HepG2 (cell line): ENCODE measurements around the gene FAM124B. TPM values are rescaled to one million over a fixed set of nuclear protein-coding genes. Genes with fewer than 3 reads are reported as not detected.

Experiments used
- ATAC-seq: fragments of 200-7000 bp; cut with Tn5 transposase; 3 replicates; pipeline ENCODE4 v1.9.1; 2020; ENCODE audit warnings: mild to moderate bottlenecking, moderate library complexity
- BruUV-seq: library from RNA; stranded (reverse); fragments of 400-500 nt; replicated peaks from 2 replicates; lab custom pipeline; 2021; lab: Mats Ljungman, UMichigan
- CTCF ChIA-PET: fragments of 300-600 bp; formaldehyde crosslinking; extraction: SDS; loops from one replicate; lab custom pipeline; 2021; ENCODE audit warnings: low total read pairs, inconsistent platforms, low intra/inter-chr PET ratio; lab: Yijun Ruan, JAX
- POLR2A ChIA-PET: fragments of 350-600 bp; sonication (Branson Sonifier 250); formaldehyde crosslinking; loops from one replicate; lab custom pipeline; 2020; ENCODE audit warnings: antibody characterized with exemption, inconsistent platforms; lab: Yijun Ruan, JAX
- DNase-seq: peaks from one replicate; pipeline ENCODE4 v3.0.0-alpha.2; 2015; ENCODE audit warnings: low spot score
- FAIRE-seq: peaks from 3 replicates; lab custom pipeline; 2011; peaks lifted over from hg19 to GRCh38; lab: Jason Lieb, UNC
- H2AFZ ChIP-seq: one replicate; pipeline ENCODE4 v1.6.1; 2011; ENCODE audit warnings: low read length, inconsistent platforms
- H3K27ac ChIP-seq: fragments of 300-600 bp; 3 replicates; pipeline ENCODE4 v1.8.0; 2011; ENCODE audit warnings: mixed run types, mild to moderate bottlenecking, mixed read lengths, low read length, inconsistent platforms; ENCODE audit not compliant: insufficient read depth; ENCODE audit errors: extremely low read length
- H3K27me3 ChIP-seq, 2 experiments: fragments of 200-600 bp in 1 of 2; 2 replicates in 1 of 2; 3 replicates in 1 of 2; pipeline versions ENCODE4 v1.6.0 to v1.8.0; 2011; ENCODE audit warnings: low read length in 2 of 2, mild to moderate bottlenecking in 2 of 2, moderate library complexity in 2 of 2, inconsistent platforms in 1 of 2; ENCODE audit not compliant: insufficient read depth in 2 of 2, control insufficient read depth in 1 of 2
- H3K36me3 ChIP-seq, 2 experiments: fragments of 200-600 bp in 1 of 2; replicated peaks in 1 of 2; 2 replicates in 1 of 2; 3 replicates in 1 of 2; pipeline versions ENCODE4 v1.5.1 to v1.8.0; 2011; ENCODE audit warnings: low read length in 2 of 2, inconsistent platforms in 1 of 2; ENCODE audit not compliant: insufficient read depth in 2 of 2, control insufficient read depth in 1 of 2
- H3K4me1 ChIP-seq: 2 replicates; pipeline ENCODE4 v1.5.1; 2012; ENCODE audit warnings: low read length, inconsistent platforms; ENCODE audit not compliant: insufficient read depth
- H3K4me2 ChIP-seq: 2 replicates; pipeline ENCODE4 v1.6.0; 2011; ENCODE audit warnings: low read depth, low read length, inconsistent platforms
- H3K4me3 ChIP-seq, 3 experiments: fragments of 200-600 bp in 1 of 3; sonication (generic), shearing (Covaris generic) in 1 of 3; replicated peaks in 1 of 3; 2 replicates each; pipeline ENCODE4 v1.5.1; 2011 to 2016; ENCODE audit warnings: low read length in 3 of 3, inconsistent platforms in 2 of 3, low read depth in 2 of 3, mild to moderate bottlenecking in 2 of 3, control low read depth in 1 of 3, mixed read lengths in 1 of 3; ENCODE audit not compliant: insufficient read depth in 1 of 3
- H3K79me2 ChIP-seq: one replicate; pipeline ENCODE4 v1.6.1; 2011; ENCODE audit warnings: low read length, inconsistent platforms; ENCODE audit not compliant: insufficient read depth
- H3K9ac ChIP-seq: 2 replicates; pipeline ENCODE4 v1.6.0; 2011; ENCODE audit warnings: mild to moderate bottlenecking, low read depth, low read length, inconsistent platforms; ENCODE audit not compliant: insufficient read depth
- H3K9me3 ChIP-seq: 2 replicates; pipeline ENCODE4 v1.5.1; 2012; ENCODE audit warnings: mild to moderate bottlenecking, low read length
- H4K20me1 ChIP-seq: 2 replicates; pipeline ENCODE4 v1.6.0; 2011; ENCODE audit warnings: inconsistent platforms, mild to moderate bottlenecking, low read length, moderate library complexity; ENCODE audit not compliant: insufficient read depth
- BCL6 ChIP-seq: IDR thresholded peaks from 2 replicates; pipeline ENCODE4 v1.6.1; 2016; ENCODE audit warnings: missing genetic modification reagents, missing compliant biosample characterization
- JDP2 ChIP-seq: sonication (generic); formaldehyde crosslinking; IDR thresholded peaks from 2 replicates; pipeline ENCODE4 v1.8.1; 2022; ENCODE audit warnings: missing genetic modification reagents, borderline replicate concordance
- KAT8 ChIP-seq: IDR thresholded peaks from 2 replicates; pipeline ENCODE4 v1.6.1; 2016; ENCODE audit warnings: missing genetic modification reagents, missing compliant biosample characterization
- KDM6A ChIP-seq: IDR thresholded peaks from 2 replicates; pipeline ENCODE4 v1.6.1; 2016; ENCODE audit warnings: low read depth
- NCOA1 ChIP-seq: sonication (generic); formaldehyde crosslinking; IDR thresholded peaks from 2 replicates; pipeline ENCODE4 v1.9.0; 2021; ENCODE audit warnings: missing genetic modification reagents
- SMAD9 ChIP-seq: sonication (generic); formaldehyde crosslinking; IDR thresholded peaks from 2 replicates; pipeline ENCODE4 v1.5.1; 2020; ENCODE audit warnings: mild to moderate bottlenecking, missing genetic modification reagents
- ZNF431 ChIP-seq: sonication (generic); formaldehyde crosslinking; IDR thresholded peaks from 2 replicates; pipeline ENCODE4 v1.9.0; 2022; ENCODE audit warnings: missing genetic modification reagents, low read depth, mild to moderate bottlenecking, borderline replicate concordance
- ZNF567 ChIP-seq: sonication (generic); formaldehyde crosslinking; IDR thresholded peaks from 2 replicates; pipeline ENCODE4 v1.8.1; 2023; ENCODE audit warnings: mild to moderate bottlenecking, missing genetic modification reagents, borderline replicate concordance
- WGBS: methylation state at CpG from one replicate; pipeline ENCODE4 v1.1.6; 2017; ENCODE audit warnings: low lambda C conversion rate; 5-methylcytosine and 5-hydroxymethylcytosine counted together
- in situ Hi-C: cut with HindIII; loops from 2 replicates; pipeline ENCODE4 v1.10.0; 2017; ENCODE audit warnings: low pct_unique_long_range_greater_than_20kb; ENCODE audit not compliant: extremely low pct_ligation_motif_present
- intact Hi-C: fragments of 100-400 bp; cut with micrococcal nuclease; formaldehyde crosslinking; loops from one replicate; pipeline ENCODE4 v1.10.0; 2022; ENCODE audit not compliant: unreplicated experiment
- polyA plus RNA-seq, 8 experiments: library from polyadenylated mRNA; depleted of rRNA in 3 of 8; stranded (reverse) in 7 of 8; unstranded in 1 of 8; fragments of >200 nt; fragmentation: Illumina TruSeq in 4 of 8; extraction: Trizol in 4 of 8; gene quantifications; 2 replicates each; pipeline versions ENCODE4 v1.2.1 to v1.2.3, GENCODE V29; 2011 to 2016; ENCODE audit warnings: low read depth in 4 of 8, missing spikeins in 1 of 8, mixed read lengths in 1 of 8; ENCODE audit not compliant: insufficient read depth in 1 of 8
- total RNA-seq, 5 experiments: library from RNA; depleted of rRNA; stranded (reverse); fragments of >200 nt; fragmentation: Illumina TruSeq; extraction: Trizol; gene quantifications; 2 replicates each; pipeline ENCODE4 v1.2.3, GENCODE V29; 2016; ENCODE audit warnings: low read depth in 1 of 5
- TF ChIP-seq, protein P1 (sequence below): sonication (generic); formaldehyde crosslinking; IDR thresholded peaks from 2 replicates; pipeline ENCODE4 v1.4.0; 2020; ENCODE audit warnings: missing genetic modification reagents, borderline replicate concordance
- TF ChIP-seq, protein P2 (sequence below): IDR thresholded peaks from 2 replicates; pipeline ENCODE4 v1.6.1; 2016; ENCODE audit warnings: control low read depth

FAM124B gene
- total and polyA plus RNA-seq, 2 of the 13 experiments (the other 11 are each of a cell fraction or from before 2014, with no cell fraction given) = not detected

DNA sequence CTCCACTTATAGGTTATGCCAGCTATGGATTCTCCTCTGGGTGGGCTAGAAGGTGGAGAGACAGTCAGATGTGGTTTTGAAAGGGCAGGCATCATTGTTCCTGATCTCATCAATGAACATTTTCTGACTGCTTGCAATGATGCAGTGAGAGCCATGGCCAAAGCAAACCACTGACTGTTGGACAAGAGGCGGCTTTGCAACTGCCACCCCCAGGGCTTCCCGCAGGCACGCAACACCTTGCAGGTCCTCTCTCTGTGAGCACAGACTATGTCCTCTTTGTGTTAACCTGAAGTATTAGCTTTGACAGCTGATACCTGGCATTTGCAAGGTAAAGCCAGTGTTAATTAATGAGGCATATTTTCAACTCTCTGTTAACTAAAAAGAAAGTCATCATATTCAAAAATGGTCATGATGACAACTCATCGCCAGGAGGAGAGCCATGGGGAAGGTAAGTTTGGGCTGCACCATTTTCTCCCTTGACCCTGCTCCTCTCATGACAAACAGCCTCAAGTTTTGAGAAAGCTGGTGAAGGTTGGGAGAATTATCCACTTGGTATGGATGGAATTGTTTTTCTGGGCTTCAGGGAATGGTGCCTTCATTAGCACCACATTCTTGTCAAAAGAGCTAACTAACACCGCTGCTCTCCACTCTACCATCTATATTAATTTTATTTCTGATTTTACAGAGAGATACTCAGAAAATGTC, 14.9 kb upstream of the FAM124B start:
- POLR2A ChIA-PET = no interaction called here
- in situ Hi-C loops = no loop called here
- TF ChIP-seq ZNF431 (CRISPR knock-in tag) (no peak), BCL6 (no peak), SMAD9 (CRISPR knock-in tag) (no peak), NCOA1 (CRISPR knock-in tag) (no peak), ZNF567 (CRISPR knock-in tag) (no peak), KAT8 (CRISPR knock-in tag) (no peak), JDP2 (CRISPR knock-in tag) (no peak), KDM6A (CRISPR knock-in tag) (no peak)
- TF ChIP-seq, protein P1, sequence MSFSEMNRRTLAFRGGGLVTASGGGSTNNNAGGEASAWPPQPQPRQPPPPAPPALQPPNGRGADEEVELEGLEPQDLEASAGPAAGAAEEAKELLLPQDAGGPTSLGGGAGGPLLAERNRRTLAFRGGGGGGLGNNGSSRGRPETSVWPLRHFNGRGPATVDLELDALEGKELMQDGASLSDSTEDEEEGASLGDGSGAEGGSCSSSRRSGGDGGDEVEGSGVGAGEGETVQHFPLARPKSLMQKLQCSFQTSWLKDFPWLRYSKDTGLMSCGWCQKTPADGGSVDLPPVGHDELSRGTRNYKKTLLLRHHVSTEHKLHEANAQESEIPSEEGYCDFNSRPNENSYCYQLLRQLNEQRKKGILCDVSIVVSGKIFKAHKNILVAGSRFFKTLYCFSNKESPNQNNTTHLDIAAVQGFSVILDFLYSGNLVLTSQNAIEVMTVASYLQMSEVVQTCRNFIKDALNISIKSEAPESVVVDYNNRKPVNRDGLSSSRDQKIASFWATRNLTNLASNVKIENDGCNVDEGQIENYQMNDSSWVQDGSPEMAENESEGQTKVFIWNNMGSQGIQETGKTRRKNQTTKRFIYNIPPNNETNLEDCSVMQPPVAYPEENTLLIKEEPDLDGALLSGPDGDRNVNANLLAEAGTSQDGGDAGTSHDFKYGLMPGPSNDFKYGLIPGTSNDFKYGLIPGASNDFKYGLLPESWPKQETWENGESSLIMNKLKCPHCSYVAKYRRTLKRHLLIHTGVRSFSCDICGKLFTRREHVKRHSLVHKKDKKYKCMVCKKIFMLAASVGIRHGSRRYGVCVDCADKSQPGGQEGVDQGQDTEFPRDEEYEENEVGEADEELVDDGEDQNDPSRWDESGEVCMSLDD (CRISPR knock-in tag) = no peak
- TF ChIP-seq, protein P2, sequence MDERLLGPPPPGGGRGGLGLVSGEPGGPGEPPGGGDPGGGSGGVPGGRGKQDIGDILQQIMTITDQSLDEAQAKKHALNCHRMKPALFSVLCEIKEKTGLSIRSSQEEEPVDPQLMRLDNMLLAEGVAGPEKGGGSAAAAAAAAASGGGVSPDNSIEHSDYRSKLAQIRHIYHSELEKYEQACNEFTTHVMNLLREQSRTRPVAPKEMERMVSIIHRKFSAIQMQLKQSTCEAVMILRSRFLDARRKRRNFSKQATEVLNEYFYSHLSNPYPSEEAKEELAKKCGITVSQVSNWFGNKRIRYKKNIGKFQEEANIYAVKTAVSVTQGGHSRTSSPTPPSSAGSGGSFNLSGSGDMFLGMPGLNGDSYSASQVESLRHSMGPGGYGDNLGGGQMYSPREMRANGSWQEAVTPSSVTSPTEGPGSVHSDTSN (CRISPR knock-in tag) = no peak
- CTCF ChIA-PET = no interaction called here
- Histone ChIP-seq H3K4me3 (no peak overlapping the region), H3K9me3 (no peaks in the 10 kb centered on the region), H2AFZ (no peak overlapping the region), H3K27ac (no peak overlapping the region), H3K4me1 (peaks cover 7% of the 10 kb centered on the region; the same call in 1 of the 2 replicates), H4K20me1 (no peaks in the 10 kb centered on the region), H3K79me2 (no peaks in the 10 kb centered on the region), H3K36me3 (no peaks in the 10 kb centered on the region), H3K27me3 (peaks cover 0 to 5% of the 10 kb centered on the region in 2 experiments; a peak in 1 of 5 replicates), H3K9ac (no peak overlapping the region), H3K4me2 (no peak overlapping the region)
- FAIRE-seq (no peak), ATAC-seq (peak; percentile 41; the same call in 2 of the 3 replicates), DNase-seq (no peak)
- intact Hi-C loops = no loop called here
- WGBS = 61% methylated on average over 5 of the region's 5 CpGs
- no TSS peak for BruUV-seq
